T-helper 2 cell treated with Interferon-gamma antibody and Interleukin-4, amounts not matched to agents 5 μg/mL and 100 μg/mL, for 36 hours (primary cell): ENCODE results near the gene POTEG.
"Not testable (repeated sequence)": the region's sequence is repeated elsewhere in the genome, so short reads cannot be mapped to it uniquely, and the experiment has no call there.

Experiments
- DNase-seq: peaks from one replicate; pipeline ENCODE4 v3.0.0; 2021; ENCODE audit warnings: low spot score
- H3K27ac Mint-ChIP-seq: one replicate; pipeline ENCODE4 v1.8.0; 2021; ENCODE audit warnings: mild to moderate bottlenecking, mixed read lengths
- H3K27me3 Mint-ChIP-seq: one replicate; pipeline ENCODE4 v1.8.0; 2021; ENCODE audit warnings: low read depth, mixed read lengths
- H3K36me3 Mint-ChIP-seq: one replicate; pipeline ENCODE4 v1.8.0; 2021; ENCODE audit warnings: low read depth, mixed read lengths
- H3K4me1 Mint-ChIP-seq: one replicate; pipeline ENCODE4 v1.8.0; 2021; ENCODE audit warnings: low read depth, mixed read lengths
- H3K4me3 Mint-ChIP-seq: one replicate; pipeline ENCODE4 v1.8.0; 2022; ENCODE audit warnings: mild to moderate bottlenecking, moderate library complexity, mixed read lengths
- H3K9me3 Mint-ChIP-seq: one replicate; pipeline ENCODE4 v1.8.0; 2021; ENCODE audit warnings: mixed read lengths

The POTEG gene

GRCh38 chr14:19434241-19434640 lies at the start of gene POTEG:
TSS of gene POTEG (minus strand) at chr14:19434341. CDS start at chr14:19434289, 52 bp downstream.
- DNase-seq, H3K27me3 Mint-ChIP-seq, H3K4me3 Mint-ChIP-seq, H3K36me3 Mint-ChIP-seq, H3K9me3 Mint-ChIP-seq, H3K27ac Mint-ChIP-seq, H3K4me1 Mint-ChIP-seq: not testable (repeated sequence)

DNA sequence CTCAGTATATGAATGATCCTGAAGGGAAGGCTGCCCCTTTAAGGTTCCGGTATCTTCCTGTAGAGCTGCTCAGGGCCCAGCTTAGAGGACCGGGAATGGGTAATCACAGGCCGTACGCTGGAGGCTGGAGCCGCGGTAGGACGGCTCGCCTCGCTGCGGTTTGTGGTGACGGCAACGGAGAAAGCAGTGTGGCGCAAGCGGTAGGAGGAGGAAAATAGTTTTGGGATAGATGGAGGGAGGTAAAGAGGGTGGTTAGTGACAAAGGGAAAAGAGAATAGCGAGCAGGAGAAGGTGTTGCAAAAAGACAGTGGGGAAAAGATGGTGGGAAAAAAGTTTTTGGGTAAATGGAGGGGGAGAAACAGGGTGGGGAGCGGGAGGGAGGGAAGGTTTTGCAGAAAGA lies 48.0 kb upstream of the POTEG start:
- H3K9me3 Mint-ChIP-seq, H3K27ac Mint-ChIP-seq, H3K4me3 Mint-ChIP-seq, H3K4me1 Mint-ChIP-seq, DNase-seq, H3K36me3 Mint-ChIP-seq, H3K27me3 Mint-ChIP-seq: not testable (repeated sequence)

DNA sequence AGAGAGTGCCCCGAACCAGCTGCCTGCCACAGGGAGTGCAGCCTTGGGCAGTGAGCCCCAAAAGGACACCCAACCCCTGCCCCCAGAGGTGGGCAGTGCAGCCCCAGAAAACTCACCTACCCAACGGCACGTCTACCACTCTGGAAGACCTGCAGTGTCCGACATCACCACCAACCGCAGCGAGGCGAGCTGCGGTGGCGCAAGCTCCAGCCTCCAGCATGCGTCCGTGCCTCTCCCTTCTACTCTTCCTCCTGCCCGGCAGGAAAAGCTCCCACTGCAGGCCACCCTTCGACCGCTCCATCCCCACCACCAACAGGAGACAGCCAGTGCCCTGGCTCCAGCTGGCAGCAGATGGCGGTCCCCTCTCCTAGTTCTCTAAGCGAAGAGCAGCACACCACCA lies 47.3 kb upstream of the POTEG start:
- H3K4me3 Mint-ChIP-seq, H3K9me3 Mint-ChIP-seq, H3K36me3 Mint-ChIP-seq, DNase-seq, H3K4me1 Mint-ChIP-seq, H3K27me3 Mint-ChIP-seq, H3K27ac Mint-ChIP-seq: not testable (repeated sequence)

- not testable (repeated sequence) for H3K36me3 Mint-ChIP-seq, H3K27ac Mint-ChIP-seq, H3K27me3 Mint-ChIP-seq, H3K4me3 Mint-ChIP-seq, H3K4me1 Mint-ChIP-seq, DNase-seq, H3K9me3 Mint-ChIP-seq
Measured at GRCh38 chr14:19480491-19480890, 46.4 kb upstream of the POTEG start.

- H3K27ac Mint-ChIP-seq, H3K4me1 Mint-ChIP-seq, H3K9me3 Mint-ChIP-seq, DNase-seq, H3K36me3 Mint-ChIP-seq, H3K27me3 Mint-ChIP-seq, H3K4me3 Mint-ChIP-seq: not testable (repeated sequence)
Measured at GRCh38 chr14:19445761-19446160, 11.6 kb upstream of the POTEG start.

DNA sequence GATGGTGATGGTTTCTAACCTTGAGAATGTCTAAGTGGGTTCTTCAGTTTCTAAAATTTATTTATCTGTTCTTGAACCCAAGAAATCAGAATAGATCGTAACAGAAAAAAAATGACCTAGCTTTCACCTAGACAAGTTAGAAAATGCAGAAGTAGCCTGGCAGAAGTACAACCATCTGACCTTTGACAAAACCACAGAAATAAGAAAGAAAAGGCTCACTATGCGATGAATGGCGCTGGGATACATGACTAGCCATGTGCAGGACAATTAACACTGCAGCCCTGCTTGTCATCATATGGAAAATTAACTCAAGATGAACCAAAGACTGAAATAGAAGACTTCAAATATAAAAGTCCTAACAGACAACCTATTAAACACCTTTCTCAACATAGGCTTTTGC lies 5.7 kb upstream of the POTEG start:
- not testable (repeated sequence) for H3K36me3 Mint-ChIP-seq, DNase-seq, H3K27me3 Mint-ChIP-seq, H3K9me3 Mint-ChIP-seq, H3K4me3 Mint-ChIP-seq, H3K27ac Mint-ChIP-seq, H3K4me1 Mint-ChIP-seq

- not testable (repeated sequence) for H3K36me3 Mint-ChIP-seq, H3K9me3 Mint-ChIP-seq, DNase-seq, H3K27ac Mint-ChIP-seq, H3K27me3 Mint-ChIP-seq, H3K4me1 Mint-ChIP-seq, H3K4me3 Mint-ChIP-seq
Measured at GRCh38 chr14:19439219-19439618, 5.1 kb upstream of the POTEG start.

DNA sequence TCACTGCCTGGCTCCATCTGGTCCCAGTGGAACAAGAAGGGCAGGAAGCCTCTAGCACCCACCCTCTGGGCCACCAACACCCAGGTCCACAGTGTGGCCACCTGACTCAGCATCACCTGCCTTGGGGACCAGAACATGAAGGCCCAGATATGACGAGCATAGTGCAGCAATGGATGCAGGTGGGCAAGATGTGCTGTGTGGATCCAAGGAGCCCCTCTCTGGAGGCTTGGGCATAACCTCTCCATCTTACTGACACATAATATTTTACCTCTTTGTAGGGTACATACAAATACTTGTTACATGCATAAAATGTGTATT lies 2.9 kb upstream of the POTEG start:
- DNase-seq, H3K27ac Mint-ChIP-seq, H3K36me3 Mint-ChIP-seq, H3K9me3 Mint-ChIP-seq, H3K4me3 Mint-ChIP-seq, H3K4me1 Mint-ChIP-seq, H3K27me3 Mint-ChIP-seq: not testable (repeated sequence)

GRCh38 chr14:19436311-19437125 lies 2.4 kb upstream of the POTEG start:
- not testable (repeated sequence) for H3K36me3 Mint-ChIP-seq

DNA sequence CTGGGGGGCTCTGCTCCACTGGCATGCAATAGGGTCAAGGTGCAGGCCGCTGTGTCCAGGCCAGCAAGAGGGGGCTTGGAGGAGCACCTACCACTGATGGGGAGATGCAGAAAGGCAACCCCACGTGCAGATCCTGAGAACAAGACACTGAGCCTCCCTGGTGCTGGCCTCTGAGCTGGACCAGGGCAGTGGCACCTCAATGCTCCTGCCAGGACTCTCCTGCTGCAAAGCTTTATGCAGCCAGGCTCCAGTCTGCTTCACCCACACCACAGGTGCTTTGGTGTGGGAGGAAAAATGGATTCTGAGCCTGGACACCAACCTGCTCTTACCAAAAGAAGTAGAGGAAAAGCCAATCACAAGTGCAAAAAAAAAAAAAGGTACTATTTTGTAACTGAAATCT lies 1.7 kb upstream of the POTEG start:
- H3K27ac Mint-ChIP-seq, DNase-seq, H3K4me1 Mint-ChIP-seq, H3K9me3 Mint-ChIP-seq, H3K4me3 Mint-ChIP-seq, H3K36me3 Mint-ChIP-seq, H3K27me3 Mint-ChIP-seq: not testable (repeated sequence)

More at GRCh38 chr14:19436311-19437125, 2.4 kb upstream of the POTEG start:
- H3K27me3 Mint-ChIP-seq, H3K4me3 Mint-ChIP-seq, H3K9me3 Mint-ChIP-seq, H3K27ac Mint-ChIP-seq, H3K4me1 Mint-ChIP-seq, DNase-seq: not testable (repeated sequence)

DNA sequence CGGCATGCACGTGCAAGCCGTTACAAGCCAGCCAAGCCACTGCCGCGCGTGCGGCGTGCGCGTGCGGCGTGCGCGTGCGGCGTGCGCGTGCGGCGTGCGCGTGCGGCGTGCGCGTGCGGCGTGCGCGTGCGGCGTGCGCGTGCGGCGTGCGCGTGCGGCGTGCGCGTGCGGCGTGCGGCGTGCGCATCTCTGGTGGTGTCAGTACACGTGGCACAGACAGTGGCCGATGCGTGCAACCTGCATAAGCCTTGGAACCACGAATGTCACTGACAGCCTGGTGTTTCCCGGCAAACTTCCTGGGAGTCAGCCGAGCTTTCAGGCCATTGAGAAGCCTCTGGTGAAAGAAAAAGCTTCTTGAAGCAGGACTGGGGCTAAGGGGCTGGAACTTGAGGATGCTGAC lies 750 bp upstream of the POTEG start:
- H3K4me3 Mint-ChIP-seq, H3K36me3 Mint-ChIP-seq, H3K9me3 Mint-ChIP-seq, H3K27me3 Mint-ChIP-seq, H3K4me1 Mint-ChIP-seq, DNase-seq, H3K27ac Mint-ChIP-seq: not testable (repeated sequence)

DNA sequence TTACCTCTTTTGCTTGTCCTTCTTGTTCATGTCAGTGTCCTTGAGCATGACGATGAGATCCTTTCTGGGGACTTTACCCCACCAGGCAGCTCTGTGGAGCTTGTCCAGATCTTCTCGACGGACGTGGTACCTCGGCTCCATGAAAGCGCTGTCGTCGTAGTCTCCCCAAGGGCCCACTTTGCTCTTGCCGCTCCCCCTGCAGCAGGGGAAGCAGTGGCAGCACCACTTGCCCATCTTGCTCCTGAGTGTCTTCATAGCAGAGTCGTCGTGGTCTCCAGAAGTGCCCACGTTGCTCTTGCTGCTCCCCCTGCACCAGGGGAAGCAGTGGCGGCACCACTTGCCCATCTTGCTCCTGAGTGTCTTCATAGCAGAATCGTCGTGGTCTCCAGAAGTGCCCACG lies 376 bp downstream of the POTEG start:
- not testable (repeated sequence) for DNase-seq, H3K36me3 Mint-ChIP-seq, H3K27ac Mint-ChIP-seq, H3K9me3 Mint-ChIP-seq, H3K27me3 Mint-ChIP-seq, H3K4me1 Mint-ChIP-seq, H3K4me3 Mint-ChIP-seq

GRCh38 chr14:19408519-19408918 lies 25.6 kb downstream of the POTEG start:
- H3K4me3 Mint-ChIP-seq, H3K27ac Mint-ChIP-seq, H3K27me3 Mint-ChIP-seq, DNase-seq, H3K9me3 Mint-ChIP-seq, H3K36me3 Mint-ChIP-seq, H3K4me1 Mint-ChIP-seq: not testable (repeated sequence)

DNA sequence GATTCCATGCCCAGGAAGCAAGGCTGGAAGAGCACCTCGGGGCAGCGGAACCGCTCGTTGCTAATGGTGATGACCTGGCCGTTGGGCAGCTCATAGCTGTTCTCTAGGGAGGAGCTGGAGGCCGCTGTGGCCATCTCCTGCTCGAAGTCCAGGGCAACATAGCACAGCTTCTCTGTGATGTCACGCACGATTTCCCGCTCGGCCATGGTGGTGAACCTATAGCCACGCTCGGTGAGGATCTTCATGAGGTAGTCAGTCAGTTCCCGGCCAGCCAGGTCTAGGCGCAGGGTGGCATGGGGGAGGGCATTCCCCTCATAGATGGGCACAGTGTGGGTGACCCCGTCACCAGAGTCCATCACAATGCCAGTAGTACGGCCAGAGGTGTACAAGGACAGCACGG lies 32.0 kb downstream of the POTEG start:
- H3K27ac Mint-ChIP-seq, H3K4me3 Mint-ChIP-seq, H3K36me3 Mint-ChIP-seq, DNase-seq, H3K27me3 Mint-ChIP-seq, H3K9me3 Mint-ChIP-seq, H3K4me1 Mint-ChIP-seq: not testable (repeated sequence)

GRCh38 chr14:19394727-19395126 lies 39.4 kb downstream of the POTEG start:
- DNase-seq, H3K27ac Mint-ChIP-seq, H3K27me3 Mint-ChIP-seq, H3K9me3 Mint-ChIP-seq, H3K4me3 Mint-ChIP-seq, H3K4me1 Mint-ChIP-seq, H3K36me3 Mint-ChIP-seq: not testable (repeated sequence)
